ENCODE measurements around the gene C12orf50. TPM values are rescaled to one million over a fixed set of nuclear protein-coding genes. Genes with fewer than 3 reads are reported as not detected.

C12orf50 gene
- total and polyA plus RNA-seq, 2 of the 13 experiments (the other 11 are each of a cell fraction or from before 2014, with no cell fraction given): not detected

DNA sequence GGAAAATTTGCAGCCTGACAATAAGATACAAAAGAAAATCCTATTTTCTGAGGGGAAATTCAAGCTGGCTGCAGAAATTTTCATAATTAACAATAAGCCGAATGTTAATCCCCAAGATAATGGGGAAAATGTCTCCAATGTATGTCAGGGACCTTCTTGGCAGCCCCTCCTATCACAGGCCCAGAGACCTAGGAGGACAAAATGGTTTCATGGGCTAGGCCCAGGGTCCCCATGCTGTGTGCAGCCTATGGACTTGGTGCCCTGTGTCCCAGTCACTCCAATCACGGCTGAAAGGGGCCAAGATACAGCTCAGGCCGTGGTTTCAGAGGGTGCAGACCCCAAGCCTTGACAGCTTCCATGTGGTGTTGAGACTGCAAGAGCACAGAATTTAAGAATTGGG is 11.2 kb downstream of the C12orf50 start:
- intact Hi-C loops (cut with micrococcal nuclease; ENCODE audit: unreplicated experiment): no loop called here
- Histone ChIP-seq H3K4me1 (ENCODE audit: insufficient read depth, low read length) (no peaks in the 10 kb centered on the region), H3K79me2 (ENCODE audit: insufficient read depth, low read length) (no peaks in the 10 kb centered on the region), H3K4me2 (ENCODE audit: low read depth, low read length) (no peak overlapping the region), H4K20me1 (ENCODE audit: insufficient read depth, low read length) (no peaks in the 10 kb centered on the region), H3K36me3 (replicated peaks in 1 of 2; ENCODE audit: control insufficient read depth in 1 of 2, insufficient read depth in 2 of 2, low read length in 2 of 2) (no peaks in the 10 kb centered on the region), H2AFZ (ENCODE audit: low read length) (no peak overlapping the region), H3K4me3 (replicated peaks in 1 of 3; ENCODE audit: insufficient read depth in 1 of 3, low read depth in 2 of 3, low read length in 3 of 3) (no peak overlapping the region), H3K9ac (ENCODE audit: insufficient read depth, low read depth, low read length) (no peak overlapping the region), H3K27ac (ENCODE audit: extremely low read length, insufficient read depth, low read length) (no peak overlapping the region), H3K9me3 (ENCODE audit: low read length) (peaks cover 27% of the 10 kb centered on the region), H3K27me3 (ENCODE audit: control insufficient read depth in 1 of 2, insufficient read depth in 2 of 2, low read length in 2 of 2) (no peaks in the 10 kb centered on the region)
- ATAC-seq (no peak), DNase-seq (ENCODE audit: low spot score) (no peak), FAIRE-seq (no peak)
- no peak for TF ChIP-seq PRMT3 (CRISPR knock-in tag; IDR thresholded peaks at IDR 0.05; ENCODE audit: borderline replicate concordance, low read depth)
- no peak for TF ChIP-seq TEAD2 (CRISPR knock-in tag; IDR thresholded peaks at IDR 0.05)
- no peak for TF ChIP-seq PAF1 (CRISPR knock-in tag; IDR thresholded peaks at IDR 0.05)
- no peak for TF ChIP-seq ZNF335 (CRISPR knock-in tag; IDR thresholded peaks at IDR 0.05)
- no peak for TF ChIP-seq FOSL2 (CRISPR knock-in tag; IDR thresholded peaks at IDR 0.05)
- no peak for TF ChIP-seq PHF5A (CRISPR knock-in tag; IDR thresholded peaks at IDR 0.05; ENCODE audit: low read depth, unreplicated experiment)
- TF ChIP-seq, protein P1, sequence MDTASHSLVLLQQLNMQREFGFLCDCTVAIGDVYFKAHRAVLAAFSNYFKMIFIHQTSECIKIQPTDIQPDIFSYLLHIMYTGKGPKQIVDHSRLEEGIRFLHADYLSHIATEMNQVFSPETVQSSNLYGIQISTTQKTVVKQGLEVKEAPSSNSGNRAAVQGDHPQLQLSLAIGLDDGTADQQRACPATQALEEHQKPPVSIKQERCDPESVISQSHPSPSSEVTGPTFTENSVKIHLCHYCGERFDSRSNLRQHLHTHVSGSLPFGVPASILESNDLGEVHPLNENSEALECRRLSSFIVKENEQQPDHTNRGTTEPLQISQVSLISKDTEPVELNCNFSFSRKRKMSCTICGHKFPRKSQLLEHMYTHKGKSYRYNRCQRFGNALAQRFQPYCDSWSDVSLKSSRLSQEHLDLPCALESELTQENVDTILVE (CRISPR knock-in tag; IDR thresholded peaks at IDR 0.05): no peak
- no peak for TF ChIP-seq REL (CRISPR knock-in tag; conservative IDR thresholded peaks at IDR 0.05)
- TF ChIP-seq, protein P2, sequence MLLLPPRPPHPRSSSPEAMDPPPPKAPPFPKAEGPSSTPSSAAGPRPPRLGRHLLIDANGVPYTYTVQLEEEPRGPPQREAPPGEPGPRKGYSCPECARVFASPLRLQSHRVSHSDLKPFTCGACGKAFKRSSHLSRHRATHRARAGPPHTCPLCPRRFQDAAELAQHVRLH (CRISPR knock-in tag; IDR thresholded peaks at IDR 0.05; ENCODE audit: borderline replicate concordance, low read depth): no peak
- no peak for TF ChIP-seq JUNB (CRISPR knock-in tag; IDR thresholded peaks at IDR 0.05; ENCODE audit: borderline replicate concordance)
- in situ Hi-C loops (cut with HindIII; ENCODE audit: extremely low pct_ligation_motif_present, low pct_unique_long_range_greater_than_20kb): no loop called here
- 0% methylated on average over 1 of the region's 3 CpGs for WGBS (ENCODE audit: low lambda C conversion rate)
- no TSS peak for BruUV-seq (replicated peaks)
- POLR2A ChIA-PET: no interaction called here
- CTCF ChIA-PET (ENCODE audit: low intra/inter-chr PET ratio, low total read pairs): no interaction called here
